C4-2B (cell line): Measurements from ENCODE around the gene TMEM163.

ENCODE experiments used
- ZFX ChIP-seq: fragments of 450-650 bp; IDR thresholded peaks from 2 replicates; pipeline ENCODE4 v1.6.1; 2017
- TF ChIP-seq, protein P1 (sequence below): fragments of 450-650 bp; conservative IDR thresholded peaks from 2 replicates; pipeline ENCODE4 v1.5.1; 2017; ENCODE audit warnings: mild to moderate bottlenecking

DNA sequence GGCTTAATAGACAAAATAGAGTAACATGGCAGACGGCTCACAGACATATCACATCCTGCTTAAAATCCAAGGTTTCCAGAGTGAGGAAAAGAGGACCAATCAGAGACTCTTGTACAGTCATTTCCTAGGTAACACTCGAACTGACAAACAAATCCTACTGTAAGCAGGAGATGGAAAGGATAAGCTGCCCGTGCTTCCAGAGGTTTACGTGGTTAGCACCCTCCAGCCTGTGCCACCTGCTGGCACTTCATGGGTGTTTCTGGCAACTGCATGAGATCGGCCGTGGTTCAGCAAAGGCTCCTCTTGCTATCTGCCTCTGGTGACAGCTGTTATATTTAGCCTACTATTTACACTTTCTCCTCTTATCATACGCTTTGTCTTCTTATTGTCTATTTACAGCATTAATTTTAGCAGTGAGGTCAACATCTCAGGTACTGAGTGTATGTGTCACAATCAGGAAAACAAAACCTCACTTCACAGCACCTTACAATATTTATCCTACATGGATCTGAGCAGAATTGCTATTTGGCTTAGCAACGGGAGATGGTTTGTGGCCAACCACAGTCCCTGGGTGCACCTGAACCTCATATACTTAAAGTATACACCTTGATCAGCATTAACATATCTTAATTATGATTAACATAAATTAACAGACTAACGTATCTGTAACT is 226.9 kb downstream of the TMEM163 start:
- TF ChIP-seq, protein P1, sequence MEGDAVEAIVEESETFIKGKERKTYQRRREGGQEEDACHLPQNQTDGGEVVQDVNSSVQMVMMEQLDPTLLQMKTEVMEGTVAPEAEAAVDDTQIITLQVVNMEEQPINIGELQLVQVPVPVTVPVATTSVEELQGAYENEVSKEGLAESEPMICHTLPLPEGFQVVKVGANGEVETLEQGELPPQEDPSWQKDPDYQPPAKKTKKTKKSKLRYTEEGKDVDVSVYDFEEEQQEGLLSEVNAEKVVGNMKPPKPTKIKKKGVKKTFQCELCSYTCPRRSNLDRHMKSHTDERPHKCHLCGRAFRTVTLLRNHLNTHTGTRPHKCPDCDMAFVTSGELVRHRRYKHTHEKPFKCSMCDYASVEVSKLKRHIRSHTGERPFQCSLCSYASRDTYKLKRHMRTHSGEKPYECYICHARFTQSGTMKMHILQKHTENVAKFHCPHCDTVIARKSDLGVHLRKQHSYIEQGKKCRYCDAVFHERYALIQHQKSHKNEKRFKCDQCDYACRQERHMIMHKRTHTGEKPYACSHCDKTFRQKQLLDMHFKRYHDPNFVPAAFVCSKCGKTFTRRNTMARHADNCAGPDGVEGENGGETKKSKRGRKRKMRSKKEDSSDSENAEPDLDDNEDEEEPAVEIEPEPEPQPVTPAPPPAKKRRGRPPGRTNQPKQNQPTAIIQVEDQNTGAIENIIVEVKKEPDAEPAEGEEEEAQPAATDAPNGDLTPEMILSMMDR: peak; percentile 54
- no peak for TF ChIP-seq ZFX
